Measurements from ENCODE around the gene ADAM17. TPM values are rescaled to one million over a fixed set of nuclear protein-coding genes. Genes with fewer than 3 reads are reported as not detected.

The ADAM17 gene
- total and polyA plus RNA-seq, 10 of the 15 experiments (the other 5 are each of a cell fraction or from before 2014, with no cell fraction given), result 2.3 to 18.5 (median 13.4) TPM

- TF ChIP-seq NR2F1 (conservative IDR thresholded peaks at IDR 0.05) (peak; percentile 54; the same call in 1 of the 2 replicates), USF2 (IDR thresholded peaks at IDR 0.05; ENCODE audit: borderline replicate concordance, low read depth, low read length) (no peak), ZBTB11 (CRISPR knock-in tag; IDR thresholded peaks at IDR 0.05) (no peak), IKZF1 (conservative IDR thresholded peaks at IDR 0.05) (peak; percentile 46), ETV6 (conservative IDR thresholded peaks at IDR 0.05 in 1 of 2, IDR thresholded peaks at IDR 0.05 in 1 of 2; ENCODE audit: borderline replicate concordance in 1 of 2, low read depth in 1 of 2) (peak in 1 of 2 experiments; percentile 51; a peak in 1 of 4 replicates), IRF5 (IDR thresholded peaks at IDR 0.05; ENCODE audit: borderline replicate concordance) (no peak), RUNX3 (IDR thresholded peaks at IDR 0.05; ENCODE audit: low read length) (peak; percentile 74; the same call in 1 of the 2 replicates), BCL11A (IDR thresholded peaks at IDR 0.05; ENCODE audit: low read depth, low read length) (peak; percentile 35; the same call in 1 of the 2 replicates), FOXM1 (IDR thresholded peaks at IDR 0.05; ENCODE audit: low read depth, low read length) (peak; percentile 85; the same call in 1 of the 2 replicates), NFYB (IDR thresholded peaks at IDR 0.05; ENCODE audit: insufficient read depth, low read depth, low read length) (no peak), FOS (IDR thresholded peaks at IDR 0.05; ENCODE audit: borderline replicate concordance, extremely low read depth, insufficient read length) (no peak), POLR2A (IDR thresholded peaks at IDR 0.05; ENCODE audit: low read depth, low read length) (no peak), NRF1 (conservative IDR thresholded peaks at IDR 0.05; ENCODE audit: low read depth, low read length) (no peak), TCF12 (IDR thresholded peaks at IDR 0.05; ENCODE audit: low read depth, low read length) (no peak), MYB (IDR thresholded peaks at IDR 0.05; ENCODE audit: borderline replicate concordance, low read depth, low read length) (no peak), MEF2A (IDR thresholded peaks at IDR 0.05; ENCODE audit: insufficient read depth, low read depth, low read length) (peak; percentile 83), IKZF2 (IDR thresholded peaks at IDR 0.05) (peak; percentile 49 to 62; a peak in 2 of 4 replicates), KDM1A (IDR thresholded peaks at IDR 0.05; ENCODE audit: borderline replicate concordance) (no peak), KAT2A (conservative IDR thresholded peaks at IDR 0.05; ENCODE audit: control insufficient read depth, low read depth, low read length) (no peak), ZNF274 (IDR thresholded peaks at IDR 0.05; ENCODE audit: insufficient read depth, insufficient read length) (no peak), MXI1 (IDR thresholded peaks at IDR 0.05; ENCODE audit: low read depth, low read length) (no peak), ZSCAN29 (IDR thresholded peaks at IDR 0.05) (no peak), LARP7 (IDR thresholded peaks at IDR 0.05) (no peak), RAD21 (IDR thresholded peaks at IDR 0.05; ENCODE audit: insufficient read depth, low read depth, low read length) (0 out of 2 replicates have a peak, but pooled peaks have one; percentile 0), DPF2 (IDR thresholded peaks at IDR 0.05) (peak; percentile 56), POU2F2 (IDR thresholded peaks at IDR 0.05; ENCODE audit: borderline replicate concordance, low read depth, low read length) (no peak)
Measured at GRCh38 chr2:9552219-9553178, 3.1 kb downstream of the ADAM17 start (continued).

Measured in GM12878 (cell line).